ENCODE results near the gene F11.
"Not testable (repeated sequence)": the region's sequence is repeated elsewhere in the genome, so short reads cannot be mapped to it uniquely, and the experiment has no call there.

The F11 gene

GRCh38 chr4:186250760-186251159 is 15.2 kb upstream of the F11 start:
- DNase-seq = no peak

GRCh38 chr4:186255122-186255521 is 10.9 kb upstream of the F11 start:
- DNase-seq = no peak

GRCh38 chr4:186258216-186258811 is 7.7 kb upstream of the F11 start:
- no peak for DNase-seq

GRCh38 chr4:186260117-186260503 is 5.9 kb upstream of the F11 start:
- no peak for DNase-seq

- DNase-seq = no peak
Observed at GRCh38 chr4:186260504-186261448, 5.2 kb upstream of the F11 start.

- no peak for DNase-seq
Observed at GRCh38 chr4:186264660-186265059, 1.3 kb upstream of the F11 start.

- not testable (repeated sequence) for DNase-seq
Observed at GRCh38 chr4:186265250-186265649, 739 bp upstream of the F11 start.

GRCh38 chr4:186266729-186267456 is 904 bp downstream of the F11 start:
- peak; percentile 28 for DNase-seq

GRCh38 chr4:186271081-186271678 is 5.2 kb downstream of the F11 start:
- DNase-seq = no peak

- no peak for DNase-seq
Observed at GRCh38 chr4:186272699-186273391, 6.9 kb downstream of the F11 start.

GRCh38 chr4:186273392-186273789 is 7.4 kb downstream of the F11 start:
- not testable (repeated sequence) for DNase-seq

- DNase-seq = no peak
Observed at GRCh38 chr4:186283311-186283710, 17.3 kb downstream of the F11 start.

GRCh38 chr4:186285147-186285546 is 19.2 kb downstream of the F11 start:
- no peak for DNase-seq

- DNase-seq = no peak
Observed at GRCh38 chr4:186286581-186286980, 20.6 kb downstream of the F11 start.

- DNase-seq = no peak
Observed at GRCh38 chr4:186291256-186291890, 25.4 kb downstream of the F11 start.

GRCh38 chr4:186294160-186294559 is 28.2 kb downstream of the F11 start:
- no peak for DNase-seq

- no peak for DNase-seq
Observed at GRCh38 chr4:186296481-186296880, 30.5 kb downstream of the F11 start.

- DNase-seq = peak; percentile 58
Observed at GRCh38 chr4:186297013-186297645, 31.1 kb downstream of the F11 start.

GRCh38 chr4:186298031-186298647 is 32.1 kb downstream of the F11 start:
- no peak for DNase-seq

GRCh38 chr4:186299291-186299690 is 33.3 kb downstream of the F11 start:
- DNase-seq = no peak
